ENCODE data around the gene MMP20.

DNA sequence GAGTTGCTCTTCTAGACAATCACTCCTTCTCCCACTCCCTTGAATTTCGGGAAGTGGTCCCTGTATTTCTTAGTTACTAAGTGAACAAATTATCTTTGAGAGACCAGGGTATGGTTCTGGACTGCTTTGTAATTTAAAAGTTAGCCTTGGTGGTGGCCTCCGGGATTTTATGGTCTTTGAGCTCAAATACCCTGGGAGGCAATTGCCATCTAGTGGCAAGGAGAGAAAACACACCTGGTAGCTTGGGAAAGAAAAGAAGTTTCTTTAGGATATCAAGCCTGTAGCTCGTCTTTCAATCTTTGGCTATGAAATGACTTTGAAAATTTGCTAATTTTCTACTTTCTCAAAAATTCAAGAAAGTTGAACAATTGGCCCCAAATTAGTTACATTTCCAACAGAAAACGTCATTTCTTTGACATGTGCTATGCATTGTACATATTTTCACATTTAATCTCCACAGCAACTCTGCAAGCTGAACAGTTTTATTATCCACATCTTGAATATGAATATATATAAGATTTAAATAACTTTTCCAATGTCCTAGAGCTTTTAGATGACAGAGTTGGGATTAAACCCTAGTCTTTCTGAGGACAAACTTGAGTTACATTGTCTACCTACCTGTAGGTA, 41.3 kb upstream of the MMP20 start:
- TF ChIP-seq, protein P1, sequence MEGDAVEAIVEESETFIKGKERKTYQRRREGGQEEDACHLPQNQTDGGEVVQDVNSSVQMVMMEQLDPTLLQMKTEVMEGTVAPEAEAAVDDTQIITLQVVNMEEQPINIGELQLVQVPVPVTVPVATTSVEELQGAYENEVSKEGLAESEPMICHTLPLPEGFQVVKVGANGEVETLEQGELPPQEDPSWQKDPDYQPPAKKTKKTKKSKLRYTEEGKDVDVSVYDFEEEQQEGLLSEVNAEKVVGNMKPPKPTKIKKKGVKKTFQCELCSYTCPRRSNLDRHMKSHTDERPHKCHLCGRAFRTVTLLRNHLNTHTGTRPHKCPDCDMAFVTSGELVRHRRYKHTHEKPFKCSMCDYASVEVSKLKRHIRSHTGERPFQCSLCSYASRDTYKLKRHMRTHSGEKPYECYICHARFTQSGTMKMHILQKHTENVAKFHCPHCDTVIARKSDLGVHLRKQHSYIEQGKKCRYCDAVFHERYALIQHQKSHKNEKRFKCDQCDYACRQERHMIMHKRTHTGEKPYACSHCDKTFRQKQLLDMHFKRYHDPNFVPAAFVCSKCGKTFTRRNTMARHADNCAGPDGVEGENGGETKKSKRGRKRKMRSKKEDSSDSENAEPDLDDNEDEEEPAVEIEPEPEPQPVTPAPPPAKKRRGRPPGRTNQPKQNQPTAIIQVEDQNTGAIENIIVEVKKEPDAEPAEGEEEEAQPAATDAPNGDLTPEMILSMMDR (IDR thresholded peaks at IDR 0.05) = peak; percentile 57 to 80 (median 74)
- TF ChIP-seq POLR2AphosphoS5 (IDR thresholded peaks at IDR 0.05) = no peak
